HG03558 (cell line): ENCODE results near the gene CASTOR1.

Experiments used
- ATAC-seq: cut with Tn5 transposase; IDR thresholded peaks from one replicate; pipeline ENCODE4 v1.9.1; 2021; ENCODE audit warnings: moderate number of reproducible peaks; ENCODE audit not compliant: unreplicated experiment; ENCODE audit errors: extremely low read depth

CASTOR1 gene

GRCh38 chr22:30247974-30248373 is 41.3 kb downstream of the CASTOR1 start:
- no peak for ATAC-seq

- no peak for ATAC-seq
These were observed 41.7 kb downstream of the CASTOR1 start for GRCh38 chr22:30247561-30247960.

- ATAC-seq = no peak
These were observed 42.4 kb downstream of the CASTOR1 start for GRCh38 chr22:30246814-30247376.

DNA sequence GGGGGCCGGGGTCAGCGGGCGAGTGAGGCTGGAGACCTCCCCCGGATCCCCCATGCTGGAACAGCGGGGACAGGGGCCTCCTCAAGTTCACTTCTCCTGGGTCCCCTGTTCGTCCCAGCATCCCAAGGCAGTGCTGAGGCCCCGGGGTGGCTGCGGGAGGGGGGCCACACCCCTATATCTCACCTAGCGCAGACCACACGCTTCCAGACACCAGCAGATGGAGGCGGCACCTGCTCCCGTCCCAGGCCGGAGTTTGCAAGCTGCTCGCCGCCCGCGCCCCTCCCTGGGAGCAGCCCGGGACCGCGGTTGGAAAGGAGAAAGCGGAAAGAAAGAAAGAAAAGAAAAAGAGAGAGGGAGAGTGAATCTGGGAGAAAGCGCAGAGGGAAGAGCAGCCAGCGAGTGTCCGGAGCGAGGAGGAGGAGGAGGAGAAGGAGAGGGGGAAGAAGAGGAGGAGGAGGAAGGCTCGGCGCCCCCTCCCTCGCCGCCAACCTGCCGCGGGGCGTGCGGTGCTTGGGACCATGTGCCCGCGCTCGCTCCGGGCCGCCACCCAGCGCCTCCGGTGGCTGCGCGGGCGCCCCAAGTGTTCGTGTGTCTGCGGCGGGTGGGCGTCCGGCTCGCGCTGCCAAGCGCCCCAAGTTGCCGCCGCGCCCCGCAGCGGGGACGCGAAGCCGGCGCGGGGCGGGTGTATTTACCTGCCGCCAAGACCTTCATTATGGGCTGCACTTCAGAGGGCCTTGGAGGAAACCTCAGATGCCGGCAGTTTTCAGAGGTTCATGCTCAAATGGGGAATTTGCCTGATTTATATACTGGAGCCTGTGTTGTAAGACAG is 43.1 kb downstream of the CASTOR1 start, which contains the start of gene LIF:
Gene LIF (minus strand): TSS at position 775 of the 829 bp plus-strand sequence. CDS start 64 bp downstream, at position 711.
- ATAC-seq = no peak

GRCh38 chr22:30245181-30245984 is 43.9 kb downstream of the CASTOR1 start:
- ATAC-seq = no peak

DNA sequence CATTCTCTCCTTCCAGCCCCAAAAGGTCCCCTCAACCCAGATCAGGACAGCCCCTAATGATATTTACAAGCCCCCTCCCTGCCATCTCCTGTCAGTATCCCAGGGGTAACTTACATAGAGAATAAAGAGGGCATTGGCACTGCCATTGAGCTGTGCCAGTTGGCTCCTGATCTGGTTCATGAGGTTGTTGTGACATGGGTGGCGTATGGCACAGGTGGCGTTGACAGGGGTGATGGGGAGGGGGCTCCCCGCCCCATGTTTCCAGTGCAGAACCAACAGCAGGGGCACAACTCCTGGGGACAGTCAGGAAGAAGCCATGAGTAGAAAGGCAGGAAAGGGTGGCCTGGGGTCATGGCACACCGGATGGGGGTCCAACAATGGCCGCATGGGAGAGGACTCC is 44.7 kb downstream of the CASTOR1 start:
- ATAC-seq = no peak

DNA sequence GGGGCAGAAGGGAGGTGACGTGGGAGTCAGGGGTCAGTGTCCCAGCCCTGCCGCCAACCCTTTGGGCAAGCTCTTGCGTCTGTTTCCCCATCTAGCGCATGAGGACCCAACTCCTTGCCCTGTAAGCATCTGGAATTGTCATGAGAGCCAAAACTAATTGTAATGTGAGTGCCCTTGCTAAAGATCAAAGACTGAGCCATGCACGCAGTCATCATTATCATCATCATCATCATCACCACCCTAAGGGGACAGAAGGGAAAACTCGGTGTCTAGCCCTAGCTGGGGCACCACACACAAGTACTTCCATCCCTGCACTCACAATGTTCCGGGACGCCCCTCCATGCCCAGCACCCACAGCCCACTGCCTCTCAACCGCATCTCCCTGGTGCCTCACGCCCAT is 45.2 kb downstream of the CASTOR1 start:
- ATAC-seq = no peak

GRCh38 chr22:30243661-30244060 is 45.6 kb downstream of the CASTOR1 start:
- ATAC-seq = no peak

GRCh38 chr22:30241576-30242371 is 47.5 kb downstream of the CASTOR1 start:
- no peak for ATAC-seq

DNA sequence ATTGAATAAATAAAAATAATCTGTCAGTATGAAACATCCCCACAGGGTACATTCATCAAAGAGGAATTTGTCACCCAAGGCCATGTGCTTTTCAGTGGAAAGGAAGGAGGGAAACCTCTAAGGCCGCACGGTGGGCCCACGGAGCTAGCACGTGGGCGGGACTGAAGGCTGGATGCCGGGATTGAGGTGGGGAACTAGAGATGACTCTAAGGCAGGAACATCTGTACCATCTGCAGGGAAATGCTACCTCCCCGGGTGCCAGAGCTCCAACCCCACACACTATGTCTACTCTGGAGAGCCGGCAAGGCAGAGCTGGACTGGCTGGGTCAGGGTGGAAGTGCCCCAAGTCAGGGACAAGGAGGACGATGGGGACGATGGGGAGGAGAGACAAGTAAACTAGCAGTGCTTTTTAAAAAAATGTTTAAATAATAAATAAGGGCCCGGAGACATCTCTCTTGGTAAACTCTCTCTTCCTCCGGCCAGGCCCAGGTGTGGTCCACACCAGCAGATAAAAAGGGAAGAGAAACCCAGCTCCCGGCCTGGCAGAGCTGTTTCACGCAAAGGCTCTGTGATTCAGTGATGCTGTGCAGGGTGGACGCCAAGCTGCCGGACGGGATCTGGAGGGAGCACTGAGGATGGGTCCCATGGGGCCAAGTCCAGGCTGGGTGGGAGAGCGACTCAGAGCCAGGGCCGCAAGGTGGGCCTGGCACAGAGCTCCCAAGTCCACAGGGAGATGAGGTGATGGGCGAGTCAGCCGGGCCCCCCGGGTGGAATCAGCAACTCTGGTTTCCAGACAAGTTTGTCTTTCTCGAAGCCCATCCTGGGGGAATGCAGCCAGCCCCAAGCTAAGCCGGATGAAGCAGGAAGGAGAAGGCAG is 48.5 kb downstream of the CASTOR1 start:
- no peak for ATAC-seq

- ATAC-seq = no peak
These were observed 49.6 kb downstream of the CASTOR1 start for GRCh38 chr22:30239488-30240405.

- ATAC-seq = no peak
These were observed 50.4 kb downstream of the CASTOR1 start for GRCh38 chr22:30238661-30239487.

DNA sequence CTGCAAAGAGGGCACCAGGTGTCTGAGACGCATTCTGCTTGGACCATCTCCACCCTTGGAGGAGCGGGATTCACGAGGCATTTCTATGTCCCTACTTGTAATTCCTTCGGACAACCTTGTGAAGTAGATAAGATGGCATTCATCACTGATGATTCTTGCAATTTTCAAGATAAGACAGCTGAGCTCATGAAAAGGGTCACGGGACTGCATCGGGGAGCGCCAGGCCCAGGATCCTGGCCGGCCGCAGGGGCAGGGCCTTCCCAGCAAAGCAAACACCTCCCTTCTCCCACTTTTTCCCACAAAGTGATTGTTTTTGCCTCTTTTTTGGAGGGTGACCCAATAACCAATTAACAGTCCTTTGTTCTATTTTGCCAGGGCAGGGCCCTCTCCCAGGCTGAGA is 51.2 kb downstream of the CASTOR1 start:
- no peak for ATAC-seq

- ATAC-seq = no peak
These were observed 52.4 kb downstream of the CASTOR1 start for GRCh38 chr22:30236875-30237274.

- no peak for ATAC-seq
These were observed 53.6 kb downstream of the CASTOR1 start for GRCh38 chr22:30235687-30236170.
